HepG2 (cell line): ENCODE measurements around the gene NOL12. TPM values are rescaled to one million over a fixed set of nuclear protein-coding genes. Genes with fewer than 3 reads are reported as not detected.
"Not testable (repeated sequence)": the region's sequence is repeated elsewhere in the genome, so short reads cannot be mapped to it uniquely, and the experiment has no call there.

Experiments used
- ATAC-seq: fragments of 200-7000 bp; cut with Tn5 transposase; 3 replicates; pipeline ENCODE4 v1.9.1; 2020; ENCODE audit warnings: mild to moderate bottlenecking, moderate library complexity
- BruUV-seq: library from RNA; stranded (reverse); fragments of 400-500 nt; replicated peaks from 2 replicates; lab custom pipeline; 2021; lab: Mats Ljungman, UMichigan
- CTCF ChIA-PET: fragments of 300-600 bp; formaldehyde crosslinking; extraction: SDS; loops from one replicate; lab custom pipeline; 2021; ENCODE audit warnings: low total read pairs, inconsistent platforms, low intra/inter-chr PET ratio; lab: Yijun Ruan, JAX
- POLR2A ChIA-PET: fragments of 350-600 bp; sonication (Branson Sonifier 250); formaldehyde crosslinking; loops from one replicate; lab custom pipeline; 2020; ENCODE audit warnings: antibody characterized with exemption, inconsistent platforms; lab: Yijun Ruan, JAX
- DNase-seq: peaks from one replicate; pipeline ENCODE4 v3.0.0-alpha.2; 2015; ENCODE audit warnings: low spot score
- FAIRE-seq: peaks from 3 replicates; lab custom pipeline; 2011; peaks lifted over from hg19 to GRCh38; lab: Jason Lieb, UNC
- H2AFZ ChIP-seq: one replicate; pipeline ENCODE4 v1.6.1; 2011; ENCODE audit warnings: low read length, inconsistent platforms
- H3K27ac ChIP-seq: fragments of 300-600 bp; 3 replicates; pipeline ENCODE4 v1.8.0; 2011; ENCODE audit warnings: mixed run types, mild to moderate bottlenecking, mixed read lengths, low read length, inconsistent platforms; ENCODE audit not compliant: insufficient read depth; ENCODE audit errors: extremely low read length
- H3K27me3 ChIP-seq, 2 experiments: fragments of 200-600 bp in 1 of 2; 2 replicates in 1 of 2; 3 replicates in 1 of 2; pipeline versions ENCODE4 v1.6.0 to v1.8.0; 2011; ENCODE audit warnings: low read length in 2 of 2, mild to moderate bottlenecking in 2 of 2, moderate library complexity in 2 of 2, inconsistent platforms in 1 of 2; ENCODE audit not compliant: insufficient read depth in 2 of 2, control insufficient read depth in 1 of 2
- H3K36me3 ChIP-seq, 2 experiments: fragments of 200-600 bp in 1 of 2; replicated peaks in 1 of 2; 2 replicates in 1 of 2; 3 replicates in 1 of 2; pipeline versions ENCODE4 v1.5.1 to v1.8.0; 2011; ENCODE audit warnings: low read length in 2 of 2, inconsistent platforms in 1 of 2; ENCODE audit not compliant: insufficient read depth in 2 of 2, control insufficient read depth in 1 of 2
- H3K4me1 ChIP-seq: 2 replicates; pipeline ENCODE4 v1.5.1; 2012; ENCODE audit warnings: low read length, inconsistent platforms; ENCODE audit not compliant: insufficient read depth
- H3K4me2 ChIP-seq: 2 replicates; pipeline ENCODE4 v1.6.0; 2011; ENCODE audit warnings: low read depth, low read length, inconsistent platforms
- H3K4me3 ChIP-seq, 3 experiments: fragments of 200-600 bp in 1 of 3; sonication (generic), shearing (Covaris generic) in 1 of 3; replicated peaks in 1 of 3; 2 replicates each; pipeline ENCODE4 v1.5.1; 2011 to 2016; ENCODE audit warnings: low read length in 3 of 3, inconsistent platforms in 2 of 3, low read depth in 2 of 3, mild to moderate bottlenecking in 2 of 3, control low read depth in 1 of 3, mixed read lengths in 1 of 3; ENCODE audit not compliant: insufficient read depth in 1 of 3
- H3K79me2 ChIP-seq: one replicate; pipeline ENCODE4 v1.6.1; 2011; ENCODE audit warnings: low read length, inconsistent platforms; ENCODE audit not compliant: insufficient read depth
- H3K9ac ChIP-seq: 2 replicates; pipeline ENCODE4 v1.6.0; 2011; ENCODE audit warnings: mild to moderate bottlenecking, low read depth, low read length, inconsistent platforms; ENCODE audit not compliant: insufficient read depth
- H3K9me3 ChIP-seq: 2 replicates; pipeline ENCODE4 v1.5.1; 2012; ENCODE audit warnings: mild to moderate bottlenecking, low read length
- H4K20me1 ChIP-seq: 2 replicates; pipeline ENCODE4 v1.6.0; 2011; ENCODE audit warnings: inconsistent platforms, mild to moderate bottlenecking, low read length, moderate library complexity; ENCODE audit not compliant: insufficient read depth
- AGO2 ChIP-seq: fragments of 200-400 bp; formaldehyde crosslinking; optimal IDR thresholded peaks from 2 replicates; pipeline ENCODE3; 2017; ENCODE audit warnings: mild to moderate bottlenecking, low read depth, low read length, moderate library complexity
- WGBS: methylation state at CpG from one replicate; pipeline ENCODE4 v1.1.6; 2017; ENCODE audit warnings: low lambda C conversion rate; 5-methylcytosine and 5-hydroxymethylcytosine counted together
- in situ Hi-C: cut with HindIII; loops from 2 replicates; pipeline ENCODE4 v1.10.0; 2017; ENCODE audit warnings: low pct_unique_long_range_greater_than_20kb; ENCODE audit not compliant: extremely low pct_ligation_motif_present
- intact Hi-C: fragments of 100-400 bp; cut with micrococcal nuclease; formaldehyde crosslinking; loops from one replicate; pipeline ENCODE4 v1.10.0; 2022; ENCODE audit not compliant: unreplicated experiment
- polyA plus RNA-seq, 8 experiments: library from polyadenylated mRNA; depleted of rRNA in 3 of 8; stranded (reverse) in 7 of 8; unstranded in 1 of 8; fragments of >200 nt; fragmentation: Illumina TruSeq in 4 of 8; extraction: Trizol in 4 of 8; gene quantifications; 2 replicates each; pipeline versions ENCODE4 v1.2.1 to v1.2.3, GENCODE V29; 2011 to 2016; ENCODE audit warnings: low read depth in 4 of 8, missing spikeins in 1 of 8, mixed read lengths in 1 of 8; ENCODE audit not compliant: insufficient read depth in 1 of 8
- total RNA-seq, 5 experiments: library from RNA; depleted of rRNA; stranded (reverse); fragments of >200 nt; fragmentation: Illumina TruSeq; extraction: Trizol; gene quantifications; 2 replicates each; pipeline ENCODE4 v1.2.3, GENCODE V29; 2016; ENCODE audit warnings: low read depth in 1 of 5
- TF ChIP-seq, protein P1 (sequence below), 2 experiments: fragments of 450-650 bp in 1 of 2; sonication (generic) in 1 of 2; formaldehyde crosslinking; IDR thresholded peaks; 2 replicates each; pipeline versions ENCODE4 v1.5.0 to v1.8.0; 2020 to 2022; ENCODE audit warnings: mild to moderate bottlenecking in 1 of 2, missing genetic modification reagents in 1 of 2

The NOL12 gene
- total and polyA plus RNA-seq, 2 of the 13 experiments (the other 11 are each of a cell fraction or from before 2014, with no cell fraction given): 14.3 to 31.4 TPM

DNA sequence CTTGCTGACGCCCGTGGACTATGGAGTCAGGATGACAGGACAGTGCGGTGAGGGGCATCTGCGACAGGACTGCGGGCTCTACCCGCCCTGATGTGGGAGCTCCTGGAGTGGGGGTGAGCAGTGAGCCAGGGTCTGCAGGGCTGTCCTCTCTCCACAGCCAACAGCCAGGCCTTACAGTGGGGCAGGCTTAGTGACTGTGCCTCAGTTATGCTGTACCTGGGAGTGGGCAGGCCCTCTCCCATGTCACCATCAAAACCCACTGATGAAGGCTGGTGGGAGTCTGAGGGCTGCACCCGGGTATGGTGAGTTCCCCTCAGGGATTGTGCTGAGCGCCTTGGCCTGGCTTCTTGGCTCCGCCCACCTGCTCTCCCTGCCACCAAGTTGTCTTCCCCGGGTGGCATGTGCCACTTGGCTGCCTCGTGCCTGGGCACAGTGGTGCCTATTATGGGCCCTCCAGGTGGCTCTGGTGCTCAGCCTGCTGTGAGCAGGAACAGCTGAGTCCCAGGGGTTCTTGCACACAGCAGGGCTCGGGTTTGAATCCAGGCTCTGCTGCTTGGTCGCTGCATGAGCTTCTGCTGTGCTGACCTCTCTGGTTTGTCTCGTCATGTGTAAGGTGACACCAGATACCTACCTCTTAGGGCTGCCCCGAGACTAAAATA lies 6.6 kb downstream of the NOL12 start:
- ATAC-seq: no peak
- H3K9ac ChIP-seq: no peak overlapping the region
- in situ Hi-C loops (no loop called here), intact Hi-C loops (no loop called here)
- peaks cover under 1% of the 10 kb centered on the region; the same call in 1 of the 2 replicates for H3K4me1 ChIP-seq
- BruUV-seq: no TSS peak
- H3K27me3 ChIP-seq: no peaks in the 10 kb centered on the region
- H2AFZ ChIP-seq: no peak overlapping the region
- H3K27ac ChIP-seq: no peak overlapping the region
- no peaks in the 10 kb centered on the region for H3K9me3 ChIP-seq
- POLR2A ChIA-PET: no interaction called here
- H4K20me1 ChIP-seq: no peaks in the 10 kb centered on the region
- H3K4me3 ChIP-seq: no peak overlapping the region
- peaks cover under 1% of the 10 kb centered on the region for H3K79me2 ChIP-seq
- peaks cover 14 to 38% of the 10 kb centered on the region in 2 experiments; a peak in 4 of 5 replicates for H3K36me3 ChIP-seq
- no peak for FAIRE-seq
- no peak overlapping the region for H3K4me2 ChIP-seq
- no peak for DNase-seq
- peak; percentile 62 for TF ChIP-seq AGO2
- TF ChIP-seq, protein P1, sequence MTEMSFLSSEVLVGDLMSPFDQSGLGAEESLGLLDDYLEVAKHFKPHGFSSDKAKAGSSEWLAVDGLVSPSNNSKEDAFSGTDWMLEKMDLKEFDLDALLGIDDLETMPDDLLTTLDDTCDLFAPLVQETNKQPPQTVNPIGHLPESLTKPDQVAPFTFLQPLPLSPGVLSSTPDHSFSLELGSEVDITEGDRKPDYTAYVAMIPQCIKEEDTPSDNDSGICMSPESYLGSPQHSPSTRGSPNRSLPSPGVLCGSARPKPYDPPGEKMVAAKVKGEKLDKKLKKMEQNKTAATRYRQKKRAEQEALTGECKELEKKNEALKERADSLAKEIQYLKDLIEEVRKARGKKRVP (CRISPR knock-in tag; IDR thresholded peaks at IDR 0.05): no peak
- TF ChIP-seq, all 625 proteins: peak for 1
- CTCF ChIA-PET: no interaction called here
- 87% methylated on average over 3 of the region's 15 CpGs for WGBS

DNA sequence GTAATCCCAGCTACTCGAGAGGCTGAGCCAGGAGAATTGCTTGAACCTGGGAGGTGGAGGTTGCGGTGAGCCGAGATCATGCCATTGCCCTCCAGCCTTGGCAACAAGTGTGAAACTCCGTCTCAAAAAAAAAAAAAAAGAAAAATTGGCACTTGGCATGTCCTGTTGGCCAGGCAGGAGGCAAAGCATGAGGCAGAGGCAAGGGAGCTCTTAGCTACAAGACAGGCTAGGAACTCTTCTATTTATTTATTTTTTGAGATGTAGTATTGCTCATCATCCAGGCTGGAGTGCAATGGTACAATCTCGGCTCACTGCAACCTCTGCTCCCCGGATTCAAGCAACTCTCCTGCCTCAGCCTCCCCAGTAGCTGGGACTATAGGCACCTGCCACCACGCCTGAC lies 8.0 kb downstream of the NOL12 start:
- H3K4me2 ChIP-seq, FAIRE-seq, H3K27ac ChIP-seq, POLR2A ChIA-PET, intact Hi-C loops, H3K4me1 ChIP-seq, DNase-seq, ATAC-seq, CTCF ChIA-PET, H3K9ac ChIP-seq, H3K79me2 ChIP-seq, H2AFZ ChIP-seq, H3K27me3 ChIP-seq, in situ Hi-C loops, H4K20me1 ChIP-seq, BruUV-seq, H3K4me3 ChIP-seq, H3K9me3 ChIP-seq: not testable (repeated sequence)
- H3K36me3 ChIP-seq: peaks cover 9 to 27% of the 10 kb centered on the region in 2 experiments; a peak in 4 of 5 replicates
- 94% methylated on average over 7 of the region's 7 CpGs for WGBS

DNA sequence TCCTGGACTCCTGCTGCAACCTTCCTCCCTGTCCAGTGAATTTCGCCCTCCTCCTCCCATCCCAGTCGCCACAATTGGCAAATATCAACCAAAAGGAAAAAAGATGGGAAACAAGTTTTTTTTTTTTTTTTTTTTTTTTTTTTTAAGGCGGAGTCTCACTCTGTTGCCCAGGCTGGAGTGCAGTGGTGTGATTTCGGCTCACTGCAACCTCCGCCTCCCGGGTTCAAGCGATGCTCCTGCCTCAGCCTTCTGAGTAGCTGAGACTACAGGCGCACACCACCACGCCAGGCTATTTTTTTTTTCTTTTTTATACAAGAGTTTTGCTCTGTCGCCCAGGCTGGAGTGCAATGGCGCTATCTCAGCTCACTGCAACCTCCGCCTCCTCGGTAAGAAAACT lies 10.1 kb downstream of the NOL12 start:
- BruUV-seq, H3K9ac ChIP-seq, H3K79me2 ChIP-seq, FAIRE-seq, H3K27ac ChIP-seq, in situ Hi-C loops, H3K4me1 ChIP-seq, ATAC-seq, H3K4me3 ChIP-seq, H3K4me2 ChIP-seq, H3K27me3 ChIP-seq, H2AFZ ChIP-seq, CTCF ChIA-PET, H3K9me3 ChIP-seq, intact Hi-C loops, DNase-seq, H4K20me1 ChIP-seq: not testable (repeated sequence)
- POLR2A ChIA-PET: interaction anchor here (0.9 to 2.2 kb wide), 3 partner anchors 11 to 45 kb away, joined by 3 to 9 read pairs (median 3); partner anchors contain the start of genes NOL12 and PDXP
- H3K36me3 ChIP-seq: peaks cover 5 to 15% of the 10 kb centered on the region in 2 experiments; a peak in 4 of 5 replicates
- WGBS: 97% methylated on average over 13 of the region's 13 CpGs
